Testis (tissue), 5 donors: ENCODE measurements around the gene PTX3. TPM values are rescaled to one million over a fixed set of nuclear protein-coding genes. Genes with fewer than 3 reads are reported as not detected.

Experiments
- DNase-seq: peaks from one replicate; pipeline ENCODE4 v3.0.0-alpha.2; 2019
- H3K27ac ChIP-seq, 2 donors: fragments of 200-600 bp; sonication (generic); one replicate each; pipeline ENCODE4 v1.5.1; 2019
- H3K27me3 ChIP-seq: fragments of 200-600 bp; sonication (generic); one replicate; pipeline ENCODE4 v1.5.1; 2019
- H3K36me3 ChIP-seq: fragments of 200-600 bp; sonication (generic); one replicate; pipeline ENCODE4 v1.5.1; 2017; ENCODE audit warnings: low read depth; ENCODE audit errors: missing control alignments
- H3K4me1 ChIP-seq: fragments of 200-600 bp; sonication (generic); one replicate; pipeline ENCODE4 v1.5.1; 2019
- H3K4me3 ChIP-seq, 2 donors: fragments of 200-600 bp; sonication (generic); one replicate each; pipeline ENCODE4 v1.5.1; 2017 to 2019
- H3K9me3 ChIP-seq: fragments of 200-600 bp; sonication (generic); one replicate; pipeline ENCODE4 v1.5.1; 2017
- CTCF ChIP-seq, 3 experiments: fragments of 450-650 bp in 2 of 3; fragments of 200-600 bp in 1 of 3; sonication (generic) in 1 of 3; IDR thresholded peaks; one replicate each; pipeline ENCODE4 v1.5.1; 2016 to 2019; ENCODE audit warnings: antibody characterized with exemption in 3 of 3, mild to moderate bottlenecking in 2 of 3, moderate library complexity in 1 of 3
- POLR2A ChIP-seq: fragments of 450-650 bp; IDR thresholded peaks from one replicate; pipeline ENCODE4 v1.6.1; 2017; ENCODE audit warnings: antibody characterized with exemption, mild to moderate bottlenecking, moderate library complexity
- WGBS, 2 donors: methylation state at CpG; one replicate each; pipeline ENCODE4 v1.1.5; 2018; 5-methylcytosine and 5-hydroxymethylcytosine counted together
- intact Hi-C: fragments of 100-400 bp; cut with DNase I; formaldehyde crosslinking; loops from one replicate; pipeline ENCODE4 v1.15.1; 2023; ENCODE audit warnings: low total_unique reads
- long read RNA-seq, 2 donors: transcript quantifications; one replicate each; lab custom pipeline, GENCODE V29; 2026
- polyA plus RNA-seq: library from polyadenylated mRNA; stranded (reverse); fragments of 350-450 nt; fragmentation: Illumina TruSeq; extraction: RNeasy Lipid Tissue Mini Kit (QIAGEN cat#74804); gene quantifications from one replicate; pipeline ENCODE4 v1.2.3, GENCODE V29; 2014; ENCODE audit warnings: low read depth, low replicate concordance; ENCODE audit not compliant: insufficient read depth
- total RNA-seq, 2 donors: library from RNA; depleted of rRNA; stranded (reverse); fragments of >200 nt; gene quantifications; one replicate each; pipeline ENCODE4 v1.2.3, GENCODE V29; 2016

The PTX3 gene
- under 1 TPM; 0.19 to 0.24 TPM for total RNA-seq
- 0.95 TPM for polyA plus RNA-seq
- long read RNA-seq, donor 1, transcript PTX3-201 (3 exons, 1,940 nt), result major isoform, 5 of 5 reads
- long read RNA-seq, donor 1, partial matches to known transcripts, result 0 of 5 reads
- long read RNA-seq, donor 1, other reads (novel, unspliced or antisense), result 0 of 5 reads
- long read RNA-seq, donor 2, partial matches to known transcripts, result 0 of 1 reads
- long read RNA-seq, donor 2, other reads (novel, unspliced or antisense), result 0 of 1 reads

- DNase-seq, result peak; percentile 18
- WGBS, 2 donors, result 3 to 4% methylated on average over 15 of the region's 15 CpGs
- Histone ChIP-seq H3K36me3 (no peaks in the 10 kb centered on the region), H3K9me3 (no peaks in the 10 kb centered on the region), H3K27ac (no peak within 1 kb of the TSS), H3K27me3 (no peaks in the 10 kb centered on the region), H3K4me1 (peaks cover 13% of the 10 kb centered on the region), H3K4me3 (peak within 1 kb of the TSS; percentile 47 to 55)
- TF ChIP-seq POLR2A (no peak), CTCF (IDR thresholded peaks at IDR 0.05) (no peak)
- intact Hi-C loops, result no loop called here
Measured at GRCh38 chr3:157436583-157437291, at the start of gene PTX3. TSS of gene PTX3 (plus strand) at chr3:157436850. CDS start at chr3:157436934, 84 bp downstream.

- Histone ChIP-seq H3K27me3 (no peaks in the 10 kb centered on the region), H3K4me1 (no peaks in the 10 kb centered on the region), H3K4me3 (no peak overlapping the region), H3K27ac (no peak overlapping the region), H3K36me3 (no peaks in the 10 kb centered on the region), H3K9me3 (no peaks in the 10 kb centered on the region)
- TF ChIP-seq CTCF (IDR thresholded peaks at IDR 0.05) (no peak), POLR2A (no peak)
- WGBS, 2 donors, result 67 to 93% methylated on average over 3 of the region's 3 CpGs
- no peak for DNase-seq
- intact Hi-C loops, result no loop called here
Measured at GRCh38 chr3:157387708-157388435, 48.8 kb upstream of the PTX3 start.

- no peaks in the 10 kb centered on the region for H3K4me1 ChIP-seq
- no peaks in the 10 kb centered on the region for H3K9me3 ChIP-seq
- intact Hi-C loops, result no loop called here
- no peak overlapping the region for H3K27ac ChIP-seq
- TF ChIP-seq CTCF (IDR thresholded peaks at IDR 0.05) (no peak), POLR2A (no peak)
- no peak for DNase-seq
- H3K4me3 ChIP-seq, result no peak overlapping the region
- no peaks in the 10 kb centered on the region for H3K27me3 ChIP-seq
- H3K36me3 ChIP-seq, result no peaks in the 10 kb centered on the region
Measured at GRCh38 chr3:157388976-157389375, 47.7 kb upstream of the PTX3 start.

- TF ChIP-seq POLR2A, result no peak
- no peak for TF ChIP-seq CTCF (IDR thresholded peaks at IDR 0.05)
- WGBS, 2 donors, result 95 to 96% methylated on average over 4 to 9 of the region's 9 CpGs
- H3K9me3 ChIP-seq, result no peaks in the 10 kb centered on the region
- no peak overlapping the region for H3K4me3 ChIP-seq
- no peak overlapping the region for H3K27ac ChIP-seq
- no peaks in the 10 kb centered on the region for H3K4me1 ChIP-seq
- no peaks in the 10 kb centered on the region for H3K27me3 ChIP-seq
- H3K36me3 ChIP-seq, result no peaks in the 10 kb centered on the region
- intact Hi-C loops, result no loop called here
- no peak for DNase-seq
Measured at GRCh38 chr3:157390713-157391515, 45.7 kb upstream of the PTX3 start.
